Neural cell (in vitro differentiated cells): Measurements from ENCODE around the gene COL8A1.

Experiments
- EZH2 ChIP-seq: fragments of 200-600, 300-800 bp; shearing (Covaris generic), sonication (generic); IDR thresholded peaks from 2 replicates; pipeline ENCODE4 v1.6.1; 2014; ENCODE audit warnings: antibody characterized with exemption, low read length, borderline replicate concordance, mild to moderate bottlenecking; ENCODE audit not compliant: insufficient read depth, poor library complexity, severe bottlenecking
- POLR2AphosphoS5 ChIP-seq: IDR thresholded peaks from 2 replicates; pipeline ENCODE4 v1.6.1; 2012
- RAD21 ChIP-seq: fragments of 450-650 bp; conservative IDR thresholded peaks from 2 replicates; pipeline ENCODE4 v1.6.1; 2014; ENCODE audit warnings: antibody characterized with exemption, mild to moderate bottlenecking, moderate library complexity
- SMC3 ChIP-seq: fragments of 450-650 bp; conservative IDR thresholded peaks from 2 replicates; pipeline ENCODE4 v1.6.1; 2014; ENCODE audit warnings: antibody characterized with exemption, mild to moderate bottlenecking, moderate library complexity; ENCODE audit not compliant: poor library complexity
- TAF1 ChIP-seq: IDR thresholded peaks from 2 replicates; pipeline ENCODE4 v1.6.1; 2012; ENCODE audit warnings: low read depth
- TF ChIP-seq, protein P1 (sequence below): fragments of 450-650 bp; IDR thresholded peaks from 2 replicates; pipeline ENCODE4 v1.5.1; 2014; ENCODE audit warnings: antibody characterized with exemption, mild to moderate bottlenecking, moderate library complexity; ENCODE audit not compliant: poor library complexity, severe bottlenecking

DNA sequence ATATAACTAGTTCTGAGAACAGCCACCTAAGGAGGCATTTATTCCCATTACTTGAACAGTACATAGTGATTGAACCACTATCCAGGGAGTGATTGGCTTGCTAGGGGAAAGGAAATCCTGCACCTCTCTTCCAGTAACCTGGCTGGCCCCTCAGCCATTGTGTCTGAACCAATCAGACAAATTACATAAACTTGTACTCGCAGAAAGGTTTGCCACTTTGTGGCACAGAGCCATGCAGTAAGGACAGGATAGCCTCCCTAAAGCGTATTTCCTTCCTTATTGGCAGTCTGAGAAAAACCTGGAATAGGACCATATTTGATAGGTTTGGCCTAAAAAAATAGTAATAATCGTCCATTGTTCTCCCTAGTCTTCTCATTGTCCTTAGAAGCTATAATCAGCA, 198.3 kb downstream of the COL8A1 start:
- no peak for TF ChIP-seq SMC3
- TF ChIP-seq, protein P1, sequence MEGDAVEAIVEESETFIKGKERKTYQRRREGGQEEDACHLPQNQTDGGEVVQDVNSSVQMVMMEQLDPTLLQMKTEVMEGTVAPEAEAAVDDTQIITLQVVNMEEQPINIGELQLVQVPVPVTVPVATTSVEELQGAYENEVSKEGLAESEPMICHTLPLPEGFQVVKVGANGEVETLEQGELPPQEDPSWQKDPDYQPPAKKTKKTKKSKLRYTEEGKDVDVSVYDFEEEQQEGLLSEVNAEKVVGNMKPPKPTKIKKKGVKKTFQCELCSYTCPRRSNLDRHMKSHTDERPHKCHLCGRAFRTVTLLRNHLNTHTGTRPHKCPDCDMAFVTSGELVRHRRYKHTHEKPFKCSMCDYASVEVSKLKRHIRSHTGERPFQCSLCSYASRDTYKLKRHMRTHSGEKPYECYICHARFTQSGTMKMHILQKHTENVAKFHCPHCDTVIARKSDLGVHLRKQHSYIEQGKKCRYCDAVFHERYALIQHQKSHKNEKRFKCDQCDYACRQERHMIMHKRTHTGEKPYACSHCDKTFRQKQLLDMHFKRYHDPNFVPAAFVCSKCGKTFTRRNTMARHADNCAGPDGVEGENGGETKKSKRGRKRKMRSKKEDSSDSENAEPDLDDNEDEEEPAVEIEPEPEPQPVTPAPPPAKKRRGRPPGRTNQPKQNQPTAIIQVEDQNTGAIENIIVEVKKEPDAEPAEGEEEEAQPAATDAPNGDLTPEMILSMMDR: no peak
- no peak for TF ChIP-seq TAF1
- no peak for TF ChIP-seq POLR2AphosphoS5
- TF ChIP-seq EZH2: no peak
- TF ChIP-seq RAD21: no peak
